ENCODE data around the gene RNF144B.
"Not testable (repeated sequence)": the region's sequence is repeated elsewhere in the genome, so short reads cannot be mapped to it uniquely, and the experiment has no call there.

Gene RNF144B

GRCh38 chr6:18400831-18401446, 13.8 kb downstream of the RNF144B start:
- peak overlapping the region; percentile 91 for H2AFZ ChIP-seq (ENCODE audit: low read length)
- no peak overlapping the region for H3K4me3 ChIP-seq (ENCODE audit: low read length, poor library complexity, severe bottlenecking)
- peak overlapping the region; percentile 19 for H3K4me2 ChIP-seq (ENCODE audit: low read depth, low read length, poor library complexity, severe bottlenecking)
- no peaks in the 10 kb centered on the region for H3K79me2 ChIP-seq (ENCODE audit: insufficient read depth, low read length)
- H3K9me3 ChIP-seq (ENCODE audit: insufficient read depth, low read depth, low read length) = no peaks in the 10 kb centered on the region
- TF ChIP-seq CTCF (conservative IDR thresholded peaks at IDR 0.05; ENCODE audit: low read length) = no peak
- TF ChIP-seq EZH2phosphoT487 (IDR thresholded peaks at IDR 0.05; ENCODE audit: borderline replicate concordance) = no peak
- no peaks in the 10 kb centered on the region for H3F3A ChIP-seq (ENCODE audit: low read depth)
- H3K9ac ChIP-seq (ENCODE audit: low read depth, low read length, poor library complexity, severe bottlenecking) = no peak overlapping the region
- no peaks in the 10 kb centered on the region for H3K9me2 ChIP-seq (replicated peaks; ENCODE audit: low read depth, low read length)
- H4K20me1 ChIP-seq (ENCODE audit: insufficient read depth, low read length, poor library complexity, severe bottlenecking) = no peaks in the 10 kb centered on the region
- H3K4me1 ChIP-seq (ENCODE audit: insufficient read depth, low read length, poor library complexity, severe bottlenecking) = peaks cover 11% of the 10 kb centered on the region
- H3K27me3 ChIP-seq (ENCODE audit: insufficient read depth, low read length, poor library complexity, severe bottlenecking) = no peaks in the 10 kb centered on the region
- no peaks in the 10 kb centered on the region for H3K36me3 ChIP-seq (ENCODE audit: insufficient read depth, low read length)

- H3K79me2 ChIP-seq (ENCODE audit: insufficient read depth, low read length); H3K4me2 ChIP-seq (ENCODE audit: low read depth, low read length, poor library complexity, severe bottlenecking): not testable (repeated sequence)
Observed at GRCh38 chr6:18404965-18405364, 17.8 kb downstream of the RNF144B start.

GRCh38 chr6:18405477-18406293, 18.5 kb downstream of the RNF144B start:
- H3K4me3 ChIP-seq (ENCODE audit: low read length, poor library complexity, severe bottlenecking) = no peak overlapping the region
- H3K9me2 ChIP-seq (replicated peaks; ENCODE audit: low read depth, low read length) = no peaks in the 10 kb centered on the region
- TF ChIP-seq EZH2phosphoT487 (IDR thresholded peaks at IDR 0.05; ENCODE audit: borderline replicate concordance) = no peak
- no peak for TF ChIP-seq CTCF (conservative IDR thresholded peaks at IDR 0.05; ENCODE audit: low read length)
- H3K36me3 ChIP-seq (ENCODE audit: insufficient read depth, low read length) = no peaks in the 10 kb centered on the region
- no peaks in the 10 kb centered on the region for H4K20me1 ChIP-seq (ENCODE audit: insufficient read depth, low read length, poor library complexity, severe bottlenecking)
- no peaks in the 10 kb centered on the region for H3K79me2 ChIP-seq (ENCODE audit: insufficient read depth, low read length)
- no peak overlapping the region for H3K9ac ChIP-seq (ENCODE audit: low read depth, low read length, poor library complexity, severe bottlenecking)
- no peaks in the 10 kb centered on the region for H3K27me3 ChIP-seq (ENCODE audit: insufficient read depth, low read length, poor library complexity, severe bottlenecking)
- no peaks in the 10 kb centered on the region for H3F3A ChIP-seq (ENCODE audit: low read depth)
- peaks cover 7% of the 10 kb centered on the region for H3K4me1 ChIP-seq (ENCODE audit: insufficient read depth, low read length, poor library complexity, severe bottlenecking)
- no peak overlapping the region for H2AFZ ChIP-seq (ENCODE audit: low read length)
- no peak overlapping the region for H3K4me2 ChIP-seq (ENCODE audit: low read depth, low read length, poor library complexity, severe bottlenecking)
- no peaks in the 10 kb centered on the region for H3K9me3 ChIP-seq (ENCODE audit: insufficient read depth, low read depth, low read length)

More at GRCh38 chr6:18404965-18405364, 17.8 kb downstream of the RNF144B start:
- H3K9me2 ChIP-seq (replicated peaks; ENCODE audit: low read depth, low read length); H3K27me3 ChIP-seq (ENCODE audit: insufficient read depth, low read length, poor library complexity, severe bottlenecking); H3K9me3 ChIP-seq (ENCODE audit: insufficient read depth, low read depth, low read length); H3F3A ChIP-seq (ENCODE audit: low read depth); H3K36me3 ChIP-seq (ENCODE audit: insufficient read depth, low read length); H4K20me1 ChIP-seq (ENCODE audit: insufficient read depth, low read length, poor library complexity, severe bottlenecking); H3K9ac ChIP-seq (ENCODE audit: low read depth, low read length, poor library complexity, severe bottlenecking); H3K4me3 ChIP-seq (ENCODE audit: low read length, poor library complexity, severe bottlenecking); H2AFZ ChIP-seq (ENCODE audit: low read length): not testable (repeated sequence)
- H3K4me1 ChIP-seq (ENCODE audit: insufficient read depth, low read length, poor library complexity, severe bottlenecking) = peaks cover 11% of the 10 kb centered on the region

Data from Loucy (cell line).